Putamen (tissue), 1 donor: ENCODE data around the gene NDUFS6.
"Not testable (repeated sequence)": the region's sequence is repeated elsewhere in the genome, so short reads cannot be mapped to it uniquely, and the experiment has no call there.

ENCODE experiments used
- DNase-seq: peaks from one replicate; pipeline ENCODE4 v3.0.0-alpha.2; 2016; ENCODE audit warnings: low spot score

The NDUFS6 gene

GRCh38 chr5:1783216-1783554, 18.0 kb upstream of the NDUFS6 start:
- DNase-seq: no peak

GRCh38 chr5:1784197-1785050, 16.8 kb upstream of the NDUFS6 start:
- no peak for DNase-seq

- DNase-seq: no peak
Measured at GRCh38 chr5:1785062-1785461, 16.1 kb upstream of the NDUFS6 start.

- DNase-seq: no peak
Measured at GRCh38 chr5:1785984-1786383, 15.2 kb upstream of the NDUFS6 start.

GRCh38 chr5:1786621-1787471, 14.4 kb upstream of the NDUFS6 start:
- DNase-seq: no peak

GRCh38 chr5:1787472-1788047, 13.6 kb upstream of the NDUFS6 start:
- no peak for DNase-seq

GRCh38 chr5:1788200-1788599, 13.0 kb upstream of the NDUFS6 start:
- DNase-seq: no peak

GRCh38 chr5:1788828-1789227, 12.4 kb upstream of the NDUFS6 start:
- no peak for DNase-seq

GRCh38 chr5:1789438-1789833, 11.8 kb upstream of the NDUFS6 start:
- DNase-seq: not testable (repeated sequence)

GRCh38 chr5:1789834-1790471, 11.3 kb upstream of the NDUFS6 start:
- no peak for DNase-seq

GRCh38 chr5:1791176-1791575, 10.0 kb upstream of the NDUFS6 start:
- no peak for DNase-seq

- no peak for DNase-seq
Measured at GRCh38 chr5:1792842-1793266, 8.4 kb upstream of the NDUFS6 start.

- no peak for DNase-seq
Measured at GRCh38 chr5:1793301-1793740, 7.9 kb upstream of the NDUFS6 start.

- no peak for DNase-seq
Measured at GRCh38 chr5:1793966-1794900, 7.0 kb upstream of the NDUFS6 start.

- DNase-seq: no peak
Measured at GRCh38 chr5:1794901-1795290, 6.3 kb upstream of the NDUFS6 start.

- no peak for DNase-seq
Measured at GRCh38 chr5:1795506-1795905, 5.7 kb upstream of the NDUFS6 start.

- no peak for DNase-seq
Measured at GRCh38 chr5:1795931-1796330, 5.3 kb upstream of the NDUFS6 start.

- DNase-seq: no peak
Measured at GRCh38 chr5:1796371-1797102, 4.7 kb upstream of the NDUFS6 start.

GRCh38 chr5:1797103-1797800, 4.0 kb upstream of the NDUFS6 start:
- no peak for DNase-seq

GRCh38 chr5:1797855-1798254, 3.4 kb upstream of the NDUFS6 start:
- no peak for DNase-seq
